K562 (cell line): ENCODE results near the gene GABPB2. TPM values are rescaled to one million over a fixed set of nuclear protein-coding genes. Genes with fewer than 3 reads are reported as not detected.
A peak's percentile ranks its signal among the peaks of the same experiment; 100 is the strongest.

Source experiments
- BDP1 ChIP-seq: IDR thresholded peaks from 3 replicates; pipeline ENCODE4 v1.6.1; 2011; ENCODE audit not compliant: insufficient read length, insufficient read depth
- BRD4 ChIP-seq: fragments of 200-600 bp; sonication (generic); IDR thresholded peaks from 2 replicates; pipeline ENCODE4 v1.6.1; 2017; ENCODE audit warnings: inconsistent platforms
- CTBP1 ChIP-seq: fragments of 450-650 bp; IDR thresholded peaks from 2 replicates; pipeline ENCODE4 v1.6.1; 2016; ENCODE audit warnings: borderline replicate concordance
- FOXJ2 ChIP-seq: fragments of 200-800 bp; sonication (Bioruptor generic); IDR thresholded peaks from 2 replicates; pipeline ENCODE4 v1.6.1; 2016; ENCODE audit warnings: missing genetic modification characterization, missing compliant biosample characterization
- FOXK2 ChIP-seq, 2 experiments: fragments of 450-650 bp; IDR thresholded peaks in 1 of 2; conservative IDR thresholded peaks in 1 of 2; 2 replicates each; pipeline ENCODE4 v1.6.1; 2016; ENCODE audit warnings: low read depth in 2 of 2, mild to moderate bottlenecking in 1 of 2
- HDGF ChIP-seq: fragments of 450-650 bp; IDR thresholded peaks from 2 replicates; pipeline ENCODE4 v1.6.1; 2016
- HNRNPL ChIP-seq: fragments of 200-400 bp; formaldehyde crosslinking; IDR thresholded peaks from 2 replicates; pipeline ENCODE4 v1.6.1; 2017; ENCODE audit warnings: low read depth, mild to moderate bottlenecking, low read length
- HNRNPLL ChIP-seq: fragments of 200-400 bp; formaldehyde crosslinking; IDR thresholded peaks from 2 replicates; pipeline ENCODE4 v1.6.1; 2017; ENCODE audit warnings: low read length, low read depth, mild to moderate bottlenecking; ENCODE audit not compliant: poor library complexity, severe bottlenecking
- MAFF ChIP-seq: IDR thresholded peaks from 2 replicates; pipeline ENCODE4 v1.6.1; 2012; ENCODE audit warnings: low read length, improper control_type of control experiment
- NEUROD1 ChIP-seq: fragments of 150-350 bp; IDR thresholded peaks from 2 replicates; pipeline ENCODE4 v1.6.1; 2014; ENCODE audit warnings: borderline replicate concordance, low read length, low read depth; ENCODE audit not compliant: partially characterized antibody
- NFXL1 ChIP-seq: fragments of 450-650 bp; formaldehyde crosslinking; IDR thresholded peaks from 2 replicates; pipeline ENCODE4 v1.4.0; 2021; ENCODE audit warnings: mild to moderate bottlenecking
- PHF21A ChIP-seq: fragments of 450-650 bp; IDR thresholded peaks from 2 replicates; pipeline ENCODE4 v1.6.1; 2017; ENCODE audit warnings: low read depth, borderline replicate concordance
- SREBF2 ChIP-seq: sonication (generic); formaldehyde crosslinking; IDR thresholded peaks from 2 replicates; pipeline ENCODE4 v1.4.0; 2020; ENCODE audit warnings: mild to moderate bottlenecking, missing genetic modification reagents
- TEAD4 ChIP-seq, 2 experiments: sonication (generic) in 1 of 2; formaldehyde crosslinking in 1 of 2; IDR thresholded peaks; 2 replicates each; pipeline versions ENCODE4 v1.6.1 to v1.8.0; 2012 to 2022; ENCODE audit warnings: borderline replicate concordance in 1 of 2, inconsistent platforms in 1 of 2, low read length in 1 of 2, mild to moderate bottlenecking in 1 of 2, missing genetic modification reagents in 1 of 2
- THRAP3 ChIP-seq: fragments of 450-650 bp; IDR thresholded peaks from 2 replicates; pipeline ENCODE4 v1.6.1; 2016; ENCODE audit warnings: mild to moderate bottlenecking, inconsistent platforms, borderline replicate concordance
- ZBTB2 ChIP-seq: fragments of 450-650 bp; IDR thresholded peaks from 2 replicates; pipeline ENCODE4 v1.6.1; 2016; ENCODE audit warnings: antibody characterized with exemption
- ZBTB43 ChIP-seq: sonication (generic); formaldehyde crosslinking; IDR thresholded peaks from 2 replicates; pipeline ENCODE4 v1.8.0; 2023; ENCODE audit warnings: mild to moderate bottlenecking, missing genetic modification reagents
- ZNF318 ChIP-seq, 2 experiments: fragments of 450-650 bp; IDR thresholded peaks; 2 replicates each; pipeline ENCODE4 v1.6.1; 2016; ENCODE audit warnings: mild to moderate bottlenecking in 2 of 2, borderline replicate concordance in 1 of 2, low read depth in 1 of 2, moderate library complexity in 1 of 2
- ZNF695 ChIP-seq: fragments of 450-650 bp; formaldehyde crosslinking; IDR thresholded peaks from 2 replicates; pipeline ENCODE4 v1.4.0; 2020; ENCODE audit warnings: mild to moderate bottlenecking, moderate library complexity
- polyA plus RNA-seq, 8 experiments: library from polyadenylated mRNA; depleted of rRNA in 4 of 8; stranded (reverse) in 5 of 8; unstranded in 3 of 8; fragments of >200 nt; fragmentation: Nextera tagmentation in 2 of 8; fragmentation: Illumina TruSeq in 1 of 8; extraction: Ambion mirVana in 2 of 8; extraction: Trizol in 1 of 8; gene quantifications; 2 replicates each; pipeline versions ENCODE4 v1.2.1 to v1.2.3, GENCODE V29; 2011 to 2014; ENCODE audit warnings: inconsistent platforms in 1 of 8, missing spikeins in 1 of 8
- total RNA-seq, 7 experiments: library from RNA; depleted of rRNA in 6 of 7; stranded (reverse); fragments of >200 nt in 6 of 7; fragmentation: Illumina TruSeq in 2 of 7; extraction: Trizol in 2 of 7; gene quantifications; 2 replicates each; pipeline versions ENCODE4 v1.2.1 to v1.2.3, GENCODE V29; 2011 to 2021; ENCODE audit warnings: low replicate concordance in 1 of 7

Gene GABPB2
- total and polyA plus RNA-seq, 9 of the 15 experiments (the other 6 are each of a cell fraction or from before 2014, with no cell fraction given), result 2.2 to 13.3 (median 6.1) TPM

GRCh38 chr1:151165281-151165737, 94.7 kb downstream of the GABPB2 start (continued):
- TF ChIP-seq MAFF (no peak), HDGF (peak; percentile 76; the same call in 1 of the 2 replicates), BRD4 (no peak), THRAP3 (peak; percentile 66; the same call in 1 of the 2 replicates), SREBF2 (CRISPR knock-in tag) (no peak), FOXJ2 (tag) (peak; percentile 61; the same call in 1 of the 2 replicates), HNRNPL (no peak), BDP1 (no peak), FOXK2 (conservative IDR thresholded peaks at IDR 0.05 in 1 of 2, IDR thresholded peaks at IDR 0.05 in 1 of 2; ENCODE audit: low read depth in 2 of 2) (no peak; a peak in 1 of 4 replicates), CTBP1 (no peak), PHF21A (no peak; the same call in 1 of the 2 replicates), HNRNPLL (no peak), NEUROD1 (no peak), ZNF695 (CRISPR knock-in tag) (no peak), ZNF318 (IDR thresholded peaks at IDR 0.05; ENCODE audit: borderline replicate concordance in 1 of 2, low read depth in 1 of 2) (no peak), ZBTB2 (0 out of 2 replicates have a peak, but pooled peaks have one; percentile 46), TEAD4 (IDR thresholded peaks at IDR 0.05; ENCODE audit: low read length) (no peak), TEAD4 (CRISPR knock-in tag; IDR thresholded peaks at IDR 0.05; ENCODE audit: borderline replicate concordance) (no peak), NFXL1 (no peak), ZBTB43 (CRISPR knock-in tag) (no peak)
